Parathyroid adenoma (tissue), 2 donors: ENCODE measurements around the gene SLC44A3.
A peak's percentile ranks its signal among the peaks of the same experiment; 100 is the strongest.

Experiments used
- H2AFZ ChIP-seq: fragments of 300-600 bp; sonication (generic); one replicate; pipeline ENCODE4 v1.7.0; 2017; ENCODE audit warnings: antibody characterized with exemption, mild to moderate bottlenecking
- H3K27ac ChIP-seq: fragments of 300-600 bp; sonication (generic); one replicate; pipeline ENCODE4 v1.7.0; 2017
- H3K27me3 ChIP-seq: fragments of 300-600 bp; sonication (generic); one replicate; pipeline ENCODE4 v1.7.0; 2017; ENCODE audit warnings: low read length; ENCODE audit not compliant: control insufficient read depth, insufficient read depth
- H3K36me3 ChIP-seq: fragments of 300-600 bp; sonication (generic); one replicate; pipeline ENCODE4 v1.7.0; 2017; ENCODE audit warnings: low read length; ENCODE audit not compliant: control insufficient read depth, insufficient read depth
- H3K4me1 ChIP-seq: fragments of 300-600 bp; sonication (generic); one replicate; pipeline ENCODE4 v1.7.0; 2017; ENCODE audit warnings: control low read depth
- H3K4me2 ChIP-seq: fragments of 300-600 bp; sonication (generic); one replicate; pipeline ENCODE4 v1.7.0; 2017; ENCODE audit warnings: low read length
- H3K4me3 ChIP-seq: fragments of 300-600 bp; sonication (generic); one replicate; pipeline ENCODE4 v1.7.0; 2017; ENCODE audit warnings: low read depth, low read length
- H3K79me2 ChIP-seq: fragments of 300-600 bp; sonication (generic); one replicate; pipeline ENCODE4 v1.7.0; 2017; ENCODE audit warnings: control low read depth
- H3K9ac ChIP-seq: fragments of 300-600 bp; sonication (generic); one replicate; pipeline ENCODE4 v1.7.0; 2017; ENCODE audit warnings: mild to moderate bottlenecking
- H3K9me3 ChIP-seq: fragments of 300-600 bp; sonication (generic); one replicate; pipeline ENCODE4 v1.7.0; 2017; ENCODE audit warnings: low read length; ENCODE audit not compliant: control insufficient read depth
- TF ChIP-seq, protein P1 (sequence below): fragments of 300-600 bp; sonication (generic); IDR thresholded peaks from one replicate; pipeline ENCODE4 v1.7.0; 2017; ENCODE audit warnings: antibody characterized with exemption, mild to moderate bottlenecking
- donor health status: primary hyperparathyroidism.

The SLC44A3 gene

DNA sequence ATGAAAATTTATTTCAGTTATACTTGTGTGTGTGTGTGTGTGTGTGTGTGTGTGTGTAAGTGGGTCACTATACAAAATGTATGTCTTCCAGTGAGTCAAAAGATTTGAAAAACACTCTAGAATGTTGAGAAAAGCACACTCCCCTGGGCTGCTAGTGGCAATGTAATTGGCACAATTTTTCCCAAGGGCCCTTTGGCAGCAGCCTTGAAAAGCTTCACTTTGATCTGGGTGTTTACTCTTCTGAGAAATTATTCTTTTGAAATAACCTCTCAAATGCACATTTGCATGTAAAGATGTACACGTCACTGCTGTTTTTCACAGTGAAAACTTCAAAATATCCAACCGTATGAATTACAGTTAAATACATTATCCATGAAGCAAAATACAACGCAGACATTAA lies 22.1 kb upstream of the SLC44A3 start:
- no peak overlapping the region for H2AFZ ChIP-seq
- no peaks in the 10 kb centered on the region for H3K36me3 ChIP-seq
- peaks cover 2% of the 10 kb centered on the region for H3K4me1 ChIP-seq

DNA sequence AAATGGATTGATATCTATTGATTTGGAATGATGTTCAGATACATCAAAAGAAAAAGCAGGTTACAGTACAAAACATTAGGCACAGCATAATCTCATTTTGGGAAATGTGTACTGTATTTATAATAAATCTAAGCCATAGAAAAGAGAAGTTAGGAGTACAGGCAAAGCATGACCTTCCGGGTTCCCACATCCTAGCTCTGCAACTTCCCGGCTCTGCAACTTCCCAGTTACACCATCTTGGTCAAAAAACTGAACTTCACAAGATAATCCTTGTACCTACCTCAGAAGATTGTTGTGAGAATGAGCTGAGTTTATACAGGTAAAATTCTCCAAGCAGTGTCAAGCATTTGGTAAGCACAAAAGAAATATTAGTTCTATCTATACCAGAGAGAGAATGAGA lies 21.7 kb upstream of the SLC44A3 start:
- TF ChIP-seq, protein P1, sequence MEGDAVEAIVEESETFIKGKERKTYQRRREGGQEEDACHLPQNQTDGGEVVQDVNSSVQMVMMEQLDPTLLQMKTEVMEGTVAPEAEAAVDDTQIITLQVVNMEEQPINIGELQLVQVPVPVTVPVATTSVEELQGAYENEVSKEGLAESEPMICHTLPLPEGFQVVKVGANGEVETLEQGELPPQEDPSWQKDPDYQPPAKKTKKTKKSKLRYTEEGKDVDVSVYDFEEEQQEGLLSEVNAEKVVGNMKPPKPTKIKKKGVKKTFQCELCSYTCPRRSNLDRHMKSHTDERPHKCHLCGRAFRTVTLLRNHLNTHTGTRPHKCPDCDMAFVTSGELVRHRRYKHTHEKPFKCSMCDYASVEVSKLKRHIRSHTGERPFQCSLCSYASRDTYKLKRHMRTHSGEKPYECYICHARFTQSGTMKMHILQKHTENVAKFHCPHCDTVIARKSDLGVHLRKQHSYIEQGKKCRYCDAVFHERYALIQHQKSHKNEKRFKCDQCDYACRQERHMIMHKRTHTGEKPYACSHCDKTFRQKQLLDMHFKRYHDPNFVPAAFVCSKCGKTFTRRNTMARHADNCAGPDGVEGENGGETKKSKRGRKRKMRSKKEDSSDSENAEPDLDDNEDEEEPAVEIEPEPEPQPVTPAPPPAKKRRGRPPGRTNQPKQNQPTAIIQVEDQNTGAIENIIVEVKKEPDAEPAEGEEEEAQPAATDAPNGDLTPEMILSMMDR = no peak
- Histone ChIP-seq H3K36me3 (no peaks in the 10 kb centered on the region), H3K4me2 (no peak overlapping the region), H3K9ac (no peak overlapping the region), H3K4me3 (no peak overlapping the region), H3K27me3 (no peaks in the 10 kb centered on the region), H3K9me3 (no peaks in the 10 kb centered on the region), H3K4me1 (peaks cover 2% of the 10 kb centered on the region), H2AFZ (no peak overlapping the region), H3K79me2 (no peaks in the 10 kb centered on the region), H3K27ac (no peak overlapping the region)

More for the DNA sequence above, 22.1 kb upstream of the SLC44A3 start:
- Histone ChIP-seq H3K27me3 (no peaks in the 10 kb centered on the region), H3K9me3 (no peaks in the 10 kb centered on the region), H3K4me2 (no peak overlapping the region), H3K27ac (no peak overlapping the region), H3K4me3 (no peak overlapping the region), H3K9ac (no peak overlapping the region), H3K79me2 (no peaks in the 10 kb centered on the region)
- TF ChIP-seq, protein P1 = no peak

GRCh38 chr1:94799206-94799605 lies 21.0 kb upstream of the SLC44A3 start:
- no peaks in the 10 kb centered on the region for H3K79me2 ChIP-seq
- H2AFZ ChIP-seq = no peak overlapping the region
- no peaks in the 10 kb centered on the region for H3K36me3 ChIP-seq
- H3K27me3 ChIP-seq = no peaks in the 10 kb centered on the region
- H3K4me1 ChIP-seq = peaks cover 2% of the 10 kb centered on the region
- no peak overlapping the region for H3K4me3 ChIP-seq
- H3K9ac ChIP-seq = no peak overlapping the region
- H3K27ac ChIP-seq = no peak overlapping the region
- H3K9me3 ChIP-seq = no peaks in the 10 kb centered on the region
- TF ChIP-seq, protein P1 = no peak
- no peak overlapping the region for H3K4me2 ChIP-seq

- Histone ChIP-seq H3K4me3 (no peak overlapping the region), H3K4me2 (peak overlapping the region; percentile 34), H3K4me1 (peaks cover 2% of the 10 kb centered on the region), H3K79me2 (no peaks in the 10 kb centered on the region), H2AFZ (peak overlapping the region; percentile 65), H3K9ac (no peak overlapping the region), H3K27me3 (no peaks in the 10 kb centered on the region), H3K36me3 (no peaks in the 10 kb centered on the region), H3K27ac (peak overlapping the region; percentile 53), H3K9me3 (no peaks in the 10 kb centered on the region)
- TF ChIP-seq, protein P1 = peak; percentile 44
Observed at GRCh38 chr1:94801919-94802546, 18.1 kb upstream of the SLC44A3 start.

DNA sequence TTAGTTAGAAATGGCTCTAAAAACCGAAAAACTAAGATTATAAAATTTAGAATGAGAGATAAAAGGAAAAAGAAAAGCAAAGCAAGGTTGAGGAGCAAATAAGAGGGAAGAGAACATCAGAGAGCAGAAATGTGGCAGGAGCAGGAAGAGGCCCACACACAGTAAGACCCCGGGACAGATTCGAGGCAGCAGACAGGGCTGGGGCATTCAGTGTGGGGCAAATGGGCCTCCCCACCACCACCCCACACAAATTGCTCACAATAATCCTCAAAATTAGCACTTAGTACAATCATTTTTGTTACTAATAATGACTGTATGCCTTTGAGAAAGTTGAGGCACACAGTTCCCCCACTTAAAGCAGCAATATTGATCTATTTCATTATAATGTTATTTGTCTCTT lies 17.1 kb upstream of the SLC44A3 start:
- Histone ChIP-seq H3K79me2 (no peaks in the 10 kb centered on the region), H2AFZ (no peak overlapping the region), H3K27me3 (no peaks in the 10 kb centered on the region), H3K27ac (no peak overlapping the region), H3K9me3 (no peaks in the 10 kb centered on the region), H3K4me1 (peaks cover 2% of the 10 kb centered on the region), H3K4me3 (no peak overlapping the region), H3K36me3 (no peaks in the 10 kb centered on the region), H3K9ac (no peak overlapping the region), H3K4me2 (no peak overlapping the region)
- TF ChIP-seq, protein P1 = no peak
